GM23338 (cell line): ENCODE data around the gene BORCS8.

Experiments used
- CREB1 ChIP-seq: fragments of 250-450 bp; sonication (Bioruptor Pico); IDR thresholded peaks from 2 replicates; pipeline ENCODE4 v1.5.0; 2020; ENCODE audit warnings: low read depth, mild to moderate bottlenecking, moderate library complexity
- CTCF ChIP-seq, 2 experiments: fragments of 200-600 bp in 1 of 2; sonication (generic) in 1 of 2; conservative IDR thresholded peaks; 2 replicates each; pipeline versions ENCODE4 v1.5.1 to v1.6.1; 2016 to 2017; ENCODE audit warnings: antibody characterized with exemption in 2 of 2, low read depth in 2 of 2, mild to moderate bottlenecking in 2 of 2, moderate library complexity in 1 of 2
- ETS1 ChIP-seq: IDR thresholded peaks from 2 replicates; pipeline ENCODE4 v1.6.1; 2016; ENCODE audit warnings: antibody characterized with exemption
- EZH2 ChIP-seq: fragments of 200-600 bp; sonication (generic); IDR thresholded peaks from one replicate; pipeline ENCODE4 v1.8.0; 2017; ENCODE audit warnings: antibody characterized with exemption, mild to moderate bottlenecking, low read depth; ENCODE audit not compliant: unreplicated experiment
- EZH2phosphoT487 ChIP-seq: fragments of 200-600 bp; sonication (generic); IDR thresholded peaks from one replicate; pipeline ENCODE4 v1.8.1; 2018; ENCODE audit warnings: antibody characterized with exemption; ENCODE audit not compliant: unreplicated experiment
- JUNB ChIP-seq: IDR thresholded peaks from one replicate; pipeline ENCODE4 v1.6.1; 2016; ENCODE audit warnings: antibody characterized with exemption; ENCODE audit not compliant: unreplicated experiment
- NANOG ChIP-seq: IDR thresholded peaks from 2 replicates; pipeline ENCODE4 v1.6.1; 2016; ENCODE audit warnings: antibody characterized with exemption, borderline replicate concordance
- POLR2AphosphoS5 ChIP-seq: IDR thresholded peaks from 2 replicates; pipeline ENCODE4 v1.6.1; 2016; ENCODE audit warnings: antibody characterized with exemption, low read depth
- STAT1 ChIP-seq: IDR thresholded peaks from one replicate; pipeline ENCODE4 v1.6.1; 2016; ENCODE audit warnings: antibody characterized with exemption; ENCODE audit not compliant: unreplicated experiment
- ZNF114 ChIP-seq: fragments of 250-450 bp; sonication (Bioruptor Pico); IDR thresholded peaks from 2 replicates; pipeline ENCODE4 v1.5.0; 2020; ENCODE audit warnings: mild to moderate bottlenecking, moderate library complexity
- ZNF331 ChIP-seq: fragments of 250-450 bp; sonication (Bioruptor Pico); IDR thresholded peaks from 2 replicates; pipeline ENCODE4 v1.5.0; 2020; ENCODE audit warnings: low read depth, mild to moderate bottlenecking, moderate library complexity
- TF ChIP-seq, protein P1 (sequence below): IDR thresholded peaks from one replicate; pipeline ENCODE4 v1.6.1; 2018; ENCODE audit warnings: antibody characterized with exemption; ENCODE audit not compliant: unreplicated experiment

GRCh38 chr19:19236173-19236572 lies 44.2 kb upstream of the BORCS8 start:
- TF ChIP-seq EZH2phosphoT487 (no peak), JUNB (no peak), CTCF (conservative IDR thresholded peaks at IDR 0.05; ENCODE audit: low read depth in 2 of 2) (no peak), CREB1 (CRISPR knock-in tag) (no peak), STAT1 (no peak), POLR2AphosphoS5 (no peak), ZNF114 (CRISPR knock-in tag) (no peak), ZNF331 (CRISPR knock-in tag) (no peak), ETS1 (no peak), EZH2 (no peak), NANOG (no peak)
- TF ChIP-seq, protein P1, sequence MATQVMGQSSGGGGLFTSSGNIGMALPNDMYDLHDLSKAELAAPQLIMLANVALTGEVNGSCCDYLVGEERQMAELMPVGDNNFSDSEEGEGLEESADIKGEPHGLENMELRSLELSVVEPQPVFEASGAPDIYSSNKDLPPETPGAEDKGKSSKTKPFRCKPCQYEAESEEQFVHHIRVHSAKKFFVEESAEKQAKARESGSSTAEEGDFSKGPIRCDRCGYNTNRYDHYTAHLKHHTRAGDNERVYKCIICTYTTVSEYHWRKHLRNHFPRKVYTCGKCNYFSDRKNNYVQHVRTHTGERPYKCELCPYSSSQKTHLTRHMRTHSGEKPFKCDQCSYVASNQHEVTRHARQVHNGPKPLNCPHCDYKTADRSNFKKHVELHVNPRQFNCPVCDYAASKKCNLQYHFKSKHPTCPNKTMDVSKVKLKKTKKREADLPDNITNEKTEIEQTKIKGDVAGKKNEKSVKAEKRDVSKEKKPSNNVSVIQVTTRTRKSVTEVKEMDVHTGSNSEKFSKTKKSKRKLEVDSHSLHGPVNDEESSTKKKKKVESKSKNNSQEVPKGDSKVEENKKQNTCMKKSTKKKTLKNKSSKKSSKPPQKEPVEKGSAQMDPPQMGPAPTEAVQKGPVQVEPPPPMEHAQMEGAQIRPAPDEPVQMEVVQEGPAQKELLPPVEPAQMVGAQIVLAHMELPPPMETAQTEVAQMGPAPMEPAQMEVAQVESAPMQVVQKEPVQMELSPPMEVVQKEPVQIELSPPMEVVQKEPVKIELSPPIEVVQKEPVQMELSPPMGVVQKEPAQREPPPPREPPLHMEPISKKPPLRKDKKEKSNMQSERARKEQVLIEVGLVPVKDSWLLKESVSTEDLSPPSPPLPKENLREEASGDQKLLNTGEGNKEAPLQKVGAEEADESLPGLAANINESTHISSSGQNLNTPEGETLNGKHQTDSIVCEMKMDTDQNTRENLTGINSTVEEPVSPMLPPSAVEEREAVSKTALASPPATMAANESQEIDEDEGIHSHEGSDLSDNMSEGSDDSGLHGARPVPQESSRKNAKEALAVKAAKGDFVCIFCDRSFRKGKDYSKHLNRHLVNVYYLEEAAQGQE = no peak
